Measurements from ENCODE around the gene SLC3A2.

DNA sequence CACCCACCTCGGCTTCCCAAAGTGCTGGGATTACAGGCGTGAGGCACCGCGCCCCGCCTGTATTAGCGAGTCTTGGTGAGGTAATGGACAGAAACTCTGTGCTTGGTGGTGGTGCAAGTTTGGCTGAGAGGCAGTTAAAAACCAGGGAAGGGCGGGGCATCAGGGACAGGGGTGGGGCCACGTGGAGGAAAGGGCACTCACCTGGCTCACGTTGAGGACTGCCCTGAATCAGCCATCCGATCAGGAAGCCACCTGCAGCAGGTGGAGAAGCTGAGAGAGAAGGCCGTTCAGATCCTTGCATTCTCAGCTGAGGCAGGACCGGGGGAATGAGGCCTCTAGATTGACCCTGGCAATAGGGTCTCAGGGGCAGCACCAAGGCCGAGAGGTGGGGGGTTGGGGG lies 52.6 kb downstream of the SLC3A2 start:
- TF ChIP-seq ZNF138 (CRISPR knock-in tag; conservative IDR thresholded peaks at IDR 0.05) (no peak), SP1 (CRISPR knock-in tag; conservative IDR thresholded peaks at IDR 0.05) (no peak), JUN (CRISPR knock-in tag; IDR thresholded peaks at IDR 0.05) (no peak), CREB1 (CRISPR knock-in tag; IDR thresholded peaks at IDR 0.05) (no peak), PRRX2 (CRISPR knock-in tag; IDR thresholded peaks at IDR 0.05) (no peak), ZNF121 (CRISPR knock-in tag; IDR thresholded peaks at IDR 0.05) (no peak), TEAD1 (CRISPR knock-in tag; IDR thresholded peaks at IDR 0.05) (no peak), FOXK1 (CRISPR knock-in tag; IDR thresholded peaks at IDR 0.05) (no peak)
- TF ChIP-seq, protein P1, sequence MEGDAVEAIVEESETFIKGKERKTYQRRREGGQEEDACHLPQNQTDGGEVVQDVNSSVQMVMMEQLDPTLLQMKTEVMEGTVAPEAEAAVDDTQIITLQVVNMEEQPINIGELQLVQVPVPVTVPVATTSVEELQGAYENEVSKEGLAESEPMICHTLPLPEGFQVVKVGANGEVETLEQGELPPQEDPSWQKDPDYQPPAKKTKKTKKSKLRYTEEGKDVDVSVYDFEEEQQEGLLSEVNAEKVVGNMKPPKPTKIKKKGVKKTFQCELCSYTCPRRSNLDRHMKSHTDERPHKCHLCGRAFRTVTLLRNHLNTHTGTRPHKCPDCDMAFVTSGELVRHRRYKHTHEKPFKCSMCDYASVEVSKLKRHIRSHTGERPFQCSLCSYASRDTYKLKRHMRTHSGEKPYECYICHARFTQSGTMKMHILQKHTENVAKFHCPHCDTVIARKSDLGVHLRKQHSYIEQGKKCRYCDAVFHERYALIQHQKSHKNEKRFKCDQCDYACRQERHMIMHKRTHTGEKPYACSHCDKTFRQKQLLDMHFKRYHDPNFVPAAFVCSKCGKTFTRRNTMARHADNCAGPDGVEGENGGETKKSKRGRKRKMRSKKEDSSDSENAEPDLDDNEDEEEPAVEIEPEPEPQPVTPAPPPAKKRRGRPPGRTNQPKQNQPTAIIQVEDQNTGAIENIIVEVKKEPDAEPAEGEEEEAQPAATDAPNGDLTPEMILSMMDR (IDR thresholded peaks at IDR 0.05), result no peak
- TF ChIP-seq, protein P2, sequence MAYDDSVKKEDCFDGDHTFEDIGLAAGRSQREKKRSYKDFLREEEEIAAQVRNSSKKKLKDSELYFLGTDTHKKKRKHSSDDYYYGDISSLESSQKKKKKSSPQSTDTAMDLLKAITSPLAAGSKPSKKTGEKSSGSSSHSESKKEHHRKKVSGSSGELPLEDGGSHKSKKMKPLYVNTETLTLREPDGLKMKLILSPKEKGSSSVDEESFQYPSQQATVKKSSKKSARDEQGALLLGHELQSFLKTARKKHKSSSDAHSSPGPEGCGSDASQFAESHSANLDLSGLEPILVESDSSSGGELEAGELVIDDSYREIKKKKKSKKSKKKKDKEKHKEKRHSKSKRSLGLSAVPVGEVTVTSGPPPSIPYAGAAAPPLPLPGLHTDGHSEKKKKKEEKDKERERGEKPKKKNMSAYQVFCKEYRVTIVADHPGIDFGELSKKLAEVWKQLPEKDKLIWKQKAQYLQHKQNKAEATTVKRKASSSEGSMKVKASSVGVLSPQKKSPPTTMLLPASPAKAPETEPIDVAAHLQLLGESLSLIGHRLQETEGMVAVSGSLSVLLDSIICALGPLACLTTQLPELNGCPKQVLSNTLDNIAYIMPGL (CRISPR knock-in tag; IDR thresholded peaks at IDR 0.05), result no peak
- TF ChIP-seq, protein P3, sequence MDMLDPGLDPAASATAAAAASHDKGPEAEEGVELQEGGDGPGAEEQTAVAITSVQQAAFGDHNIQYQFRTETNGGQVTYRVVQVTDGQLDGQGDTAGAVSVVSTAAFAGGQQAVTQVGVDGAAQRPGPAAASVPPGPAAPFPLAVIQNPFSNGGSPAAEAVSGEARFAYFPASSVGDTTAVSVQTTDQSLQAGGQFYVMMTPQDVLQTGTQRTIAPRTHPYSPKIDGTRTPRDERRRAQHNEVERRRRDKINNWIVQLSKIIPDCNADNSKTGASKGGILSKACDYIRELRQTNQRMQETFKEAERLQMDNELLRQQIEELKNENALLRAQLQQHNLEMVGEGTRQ (CRISPR knock-in tag; IDR thresholded peaks at IDR 0.05), result no peak
- TF ChIP-seq, protein P4, sequence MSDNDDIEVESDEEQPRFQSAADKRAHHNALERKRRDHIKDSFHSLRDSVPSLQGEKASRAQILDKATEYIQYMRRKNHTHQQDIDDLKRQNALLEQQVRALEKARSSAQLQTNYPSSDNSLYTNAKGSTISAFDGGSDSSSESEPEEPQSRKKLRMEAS (CRISPR knock-in tag; IDR thresholded peaks at IDR 0.05), result no peak
- TF ChIP-seq, protein P5, sequence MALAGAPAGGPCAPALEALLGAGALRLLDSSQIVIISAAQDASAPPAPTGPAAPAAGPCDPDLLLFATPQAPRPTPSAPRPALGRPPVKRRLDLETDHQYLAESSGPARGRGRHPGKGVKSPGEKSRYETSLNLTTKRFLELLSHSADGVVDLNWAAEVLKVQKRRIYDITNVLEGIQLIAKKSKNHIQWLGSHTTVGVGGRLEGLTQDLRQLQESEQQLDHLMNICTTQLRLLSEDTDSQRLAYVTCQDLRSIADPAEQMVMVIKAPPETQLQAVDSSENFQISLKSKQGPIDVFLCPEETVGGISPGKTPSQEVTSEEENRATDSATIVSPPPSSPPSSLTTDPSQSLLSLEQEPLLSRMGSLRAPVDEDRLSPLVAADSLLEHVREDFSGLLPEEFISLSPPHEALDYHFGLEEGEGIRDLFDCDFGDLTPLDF (CRISPR knock-in tag; IDR thresholded peaks at IDR 0.05), result no peak
